Measurements from ENCODE around the gene KRTAP4-7. TPM values are rescaled to one million over a fixed set of nuclear protein-coding genes. Genes with fewer than 3 reads are reported as not detected.
"Not testable (repeated sequence)": the region's sequence is repeated elsewhere in the genome, so short reads cannot be mapped to it uniquely, and the experiment has no call there.

KRTAP4-7 gene
- not detected for total RNA-seq

- H3K27ac Mint-ChIP-seq, POLR2A ChIA-PET: not testable (repeated sequence)
These were observed at the start of gene KRTAP4-7 for GRCh38 chr17:41084100-41084856. TSS of gene KRTAP4-7 (plus strand) at chr17:41084150. CDS start at chr17:41084207, 57 bp downstream.

GRCh38 chr17:41034346-41034935 lies 49.5 kb upstream of the KRTAP4-7 start, which contains the start of gene KRTAP1-3:
TSS of gene KRTAP1-3 (minus strand) at chr17:41034874. CDS start at chr17:41034821, 53 bp downstream.
- H3K36me3 Mint-ChIP-seq (ENCODE audit: low read depth); DNase-seq; ATAC-seq; H3K27ac Mint-ChIP-seq; POLR2A ChIA-PET; intact Hi-C loops (cut with micrococcal nuclease); H3K9me3 Mint-ChIP-seq; H3K4me3 Mint-ChIP-seq; H3K4me1 Mint-ChIP-seq (ENCODE audit: low read depth); CTCF ChIA-PET: not testable (repeated sequence)
- peaks cover 13% of the 10 kb centered on the region for H3K27me3 Mint-ChIP-seq

More at GRCh38 chr17:41084100-41084856, at the start of gene KRTAP4-7:
- DNase-seq; intact Hi-C loops (cut with micrococcal nuclease); ATAC-seq; H3K4me1 Mint-ChIP-seq (ENCODE audit: low read depth); H3K4me3 Mint-ChIP-seq; H3K36me3 Mint-ChIP-seq (ENCODE audit: low read depth); H3K9me3 Mint-ChIP-seq; H3K27me3 Mint-ChIP-seq; CTCF ChIA-PET: not testable (repeated sequence)

- ChIA-PET CTCF (interaction anchor here (0.8 kb wide), 1 partner anchor 21 kb away, joined by 3 read pairs; no protein-coding TSS in a partner anchor), POLR2A (no interaction called here)
- Mint-ChIP-seq H3K27ac (no peak overlapping the region), H3K4me3 (no peak overlapping the region), H3K4me1 (ENCODE audit: low read depth) (no peaks in the 10 kb centered on the region), H3K27me3 (peaks cover 3% of the 10 kb centered on the region), H3K36me3 (ENCODE audit: low read depth) (no peaks in the 10 kb centered on the region), H3K9me3 (peaks cover 1% of the 10 kb centered on the region)
- ATAC-seq (no peak), DNase-seq (no peak)
- TF ChIP-seq CTCF (IDR thresholded peaks at IDR 0.05), result no peak
- intact Hi-C loops (cut with micrococcal nuclease), result no loop called here
These were observed 46.0 kb upstream of the KRTAP4-7 start for GRCh38 chr17:41037853-41038350.

- H3K4me3 Mint-ChIP-seq; DNase-seq; intact Hi-C loops (cut with micrococcal nuclease); POLR2A ChIA-PET; H3K27ac Mint-ChIP-seq; H3K4me1 Mint-ChIP-seq (ENCODE audit: low read depth); H3K36me3 Mint-ChIP-seq (ENCODE audit: low read depth); CTCF ChIA-PET; H3K9me3 Mint-ChIP-seq; ATAC-seq; H3K27me3 Mint-ChIP-seq: not testable (repeated sequence)
These were observed 43.0 kb upstream of the KRTAP4-7 start, which contains the start of gene KRTAP1-1 for GRCh38 chr17:41040783-41041571. TSS of gene KRTAP1-1 (minus strand) at chr17:41041450. CDS start at chr17:41041397, 53 bp downstream.

GRCh38 chr17:41042953-41043352 lies 41.0 kb upstream of the KRTAP4-7 start:
- intact Hi-C loops (cut with micrococcal nuclease), result no loop called here
- Mint-ChIP-seq H3K27me3 (peaks cover 13% of the 10 kb centered on the region), H3K4me3 (no peak overlapping the region), H3K36me3 (ENCODE audit: low read depth) (no peaks in the 10 kb centered on the region), H3K9me3 (peaks cover 6% of the 10 kb centered on the region), H3K4me1 (ENCODE audit: low read depth) (peaks cover 3% of the 10 kb centered on the region), H3K27ac (no peak overlapping the region)
- no peak for DNase-seq
- TF ChIP-seq CTCF (IDR thresholded peaks at IDR 0.05), result no peak
- ATAC-seq, result no peak
- POLR2A ChIA-PET, result no interaction called here
- CTCF ChIA-PET, result no interaction called here

GRCh38 chr17:41046735-41047465 lies 37.0 kb upstream of the KRTAP4-7 start, which contains the start of gene KRTAP2-1:
TSS of gene KRTAP2-1 (minus strand) at chr17:41047316. CDS start at chr17:41047267, 49 bp downstream.
- DNase-seq; POLR2A ChIA-PET; H3K36me3 Mint-ChIP-seq (ENCODE audit: low read depth); CTCF ChIA-PET; H3K27ac Mint-ChIP-seq; intact Hi-C loops (cut with micrococcal nuclease); H3K4me1 Mint-ChIP-seq (ENCODE audit: low read depth); H3K9me3 Mint-ChIP-seq; ATAC-seq; H3K4me3 Mint-ChIP-seq: not testable (repeated sequence)
- H3K27me3 Mint-ChIP-seq, result peaks cover 13% of the 10 kb centered on the region

Data from activated CD8-positive, alpha-beta T cell treated with anti-CD3 and anti-CD28 coated beads for 36 hours (primary cell).